ENCODE results near the gene FAH.

FAH gene

GRCh38 chr15:80207887-80208286 lies 55.1 kb downstream of the FAH start:
- H2BK5ac ChIP-seq (ENCODE audit: low read length), result no peak overlapping the region
- H3K4ac ChIP-seq (ENCODE audit: low read depth, low read length), result no peak overlapping the region
- H3K79me1 ChIP-seq (ENCODE audit: low read length), result no peaks in the 10 kb centered on the region
- peak; percentile 26 for DNase-seq
- no peak overlapping the region for H3K27ac ChIP-seq (ENCODE audit: low read depth, low read length)
- H2BK120ac ChIP-seq (ENCODE audit: low read depth, low read length), result no peak overlapping the region
- H4K5ac ChIP-seq (ENCODE audit: low read length), result no peak overlapping the region
- H3K23ac ChIP-seq (ENCODE audit: low read length), result no peak overlapping the region
- no peaks in the 10 kb centered on the region for H3K27me3 ChIP-seq (ENCODE audit: insufficient read depth, low read length, poor library complexity)
- H2BK15ac ChIP-seq (replicated peaks; ENCODE audit: low read depth), result no peak overlapping the region
- H3K18ac ChIP-seq (ENCODE audit: low read length), result no peak overlapping the region
- no peaks in the 10 kb centered on the region for H3K79me2 ChIP-seq (ENCODE audit: control insufficient read depth, insufficient read depth, low read length)
- no CpG with 5 or more reads among the region's 3 CpGs for WGBS (ENCODE audit: extremely low coverage, insufficient coverage, low lambda C conversion rate)
- H3K9ac ChIP-seq (ENCODE audit: low read length), result no peak overlapping the region
- no peak overlapping the region for H4K8ac ChIP-seq (ENCODE audit: low read depth, low read length)
- H3K36me3 ChIP-seq (ENCODE audit: control insufficient read depth, insufficient read depth, low read length), result no peaks in the 10 kb centered on the region
- H3K4me1 ChIP-seq (ENCODE audit: control insufficient read depth, low read depth, low read length), result no peaks in the 10 kb centered on the region
- no peak overlapping the region for H3K56ac ChIP-seq (ENCODE audit: low read length)
- no peak overlapping the region for H2AK5ac ChIP-seq (ENCODE audit: low read length)
- H3K4me3 ChIP-seq (ENCODE audit: low read length), result no peak overlapping the region
- no peak overlapping the region for H3K4me2 ChIP-seq (ENCODE audit: low read length)

- no peaks in the 10 kb centered on the region for H3K79me2 ChIP-seq (ENCODE audit: control insufficient read depth, insufficient read depth, low read length)
- no peak overlapping the region for H3K27ac ChIP-seq (ENCODE audit: low read depth, low read length)
- DNase-seq, result peak; percentile 66
- H3K9ac ChIP-seq (ENCODE audit: low read length), result no peak overlapping the region
- H3K23ac ChIP-seq (ENCODE audit: low read length), result no peak overlapping the region
- H3K4me1 ChIP-seq (ENCODE audit: control insufficient read depth, low read depth, low read length), result no peaks in the 10 kb centered on the region
- no peak overlapping the region for H4K5ac ChIP-seq (ENCODE audit: low read length)
- H2BK5ac ChIP-seq (ENCODE audit: low read length), result no peak overlapping the region
- no peaks in the 10 kb centered on the region for H3K79me1 ChIP-seq (ENCODE audit: low read length)
- H3K18ac ChIP-seq (ENCODE audit: low read length), result no peak overlapping the region
- no peaks in the 10 kb centered on the region for H3K27me3 ChIP-seq (ENCODE audit: insufficient read depth, low read length, poor library complexity)
- no peak overlapping the region for H2BK15ac ChIP-seq (replicated peaks; ENCODE audit: low read depth)
- H3K36me3 ChIP-seq (ENCODE audit: control insufficient read depth, insufficient read depth, low read length), result no peaks in the 10 kb centered on the region
- H3K4me2 ChIP-seq (ENCODE audit: low read length), result no peak overlapping the region
- no CpG with 5 or more reads among the region's 11 CpGs for WGBS (ENCODE audit: extremely low coverage, insufficient coverage, low lambda C conversion rate)
- H2AK5ac ChIP-seq (ENCODE audit: low read length), result no peak overlapping the region
- no peak overlapping the region for H4K8ac ChIP-seq (ENCODE audit: low read depth, low read length)
- no peak overlapping the region for H3K4me3 ChIP-seq (ENCODE audit: low read length)
- H3K4ac ChIP-seq (ENCODE audit: low read depth, low read length), result no peak overlapping the region
- no peak overlapping the region for H2BK120ac ChIP-seq (ENCODE audit: low read depth, low read length)
- no peak overlapping the region for H3K56ac ChIP-seq (ENCODE audit: low read length)
Measured at GRCh38 chr15:80208758-80209734, 56.2 kb downstream of the FAH start.

- WGBS (ENCODE audit: extremely low coverage, insufficient coverage, low lambda C conversion rate), result no CpG with 5 or more reads among the region's 12 CpGs
Measured at GRCh38 chr15:80210611-80211573, 58.1 kb downstream of the FAH start.

GRCh38 chr15:80211976-80212375 lies 59.2 kb downstream of the FAH start:
- no peak overlapping the region for H3K18ac ChIP-seq (ENCODE audit: low read length)
- no peak overlapping the region for H3K4me3 ChIP-seq (ENCODE audit: low read length)
- no peaks in the 10 kb centered on the region for H3K4me1 ChIP-seq (ENCODE audit: control insufficient read depth, low read depth, low read length)
- H3K79me1 ChIP-seq (ENCODE audit: low read length), result no peaks in the 10 kb centered on the region
- no peak overlapping the region for H2BK15ac ChIP-seq (replicated peaks; ENCODE audit: low read depth)
- DNase-seq, result no peak
- no CpG with 5 or more reads among the region's 1 CpG for WGBS (ENCODE audit: extremely low coverage, insufficient coverage, low lambda C conversion rate)
- no peak overlapping the region for H2AK5ac ChIP-seq (ENCODE audit: low read length)
- H4K5ac ChIP-seq (ENCODE audit: low read length), result no peak overlapping the region
- no peak overlapping the region for H3K23ac ChIP-seq (ENCODE audit: low read length)
- no peak overlapping the region for H3K4ac ChIP-seq (ENCODE audit: low read depth, low read length)
- no peaks in the 10 kb centered on the region for H3K79me2 ChIP-seq (ENCODE audit: control insufficient read depth, insufficient read depth, low read length)
- no peak overlapping the region for H3K9ac ChIP-seq (ENCODE audit: low read length)
- no peak overlapping the region for H3K56ac ChIP-seq (ENCODE audit: low read length)
- no peak overlapping the region for H2BK5ac ChIP-seq (ENCODE audit: low read length)
- no peaks in the 10 kb centered on the region for H3K27me3 ChIP-seq (ENCODE audit: insufficient read depth, low read length, poor library complexity)
- no peak overlapping the region for H4K8ac ChIP-seq (ENCODE audit: low read depth, low read length)
- no peaks in the 10 kb centered on the region for H3K36me3 ChIP-seq (ENCODE audit: control insufficient read depth, insufficient read depth, low read length)
- no peak overlapping the region for H3K4me2 ChIP-seq (ENCODE audit: low read length)
- no peak overlapping the region for H2BK120ac ChIP-seq (ENCODE audit: low read depth, low read length)
- no peak overlapping the region for H3K27ac ChIP-seq (ENCODE audit: low read depth, low read length)

More at GRCh38 chr15:80210611-80211573, 58.1 kb downstream of the FAH start:
- no peak overlapping the region for H3K9ac ChIP-seq (ENCODE audit: low read length)
- H2AK5ac ChIP-seq (ENCODE audit: low read length), result no peak overlapping the region
- H3K4me1 ChIP-seq (ENCODE audit: control insufficient read depth, low read depth, low read length), result no peaks in the 10 kb centered on the region
- H3K79me1 ChIP-seq (ENCODE audit: low read length), result no peaks in the 10 kb centered on the region
- no peak for DNase-seq
- H3K36me3 ChIP-seq (ENCODE audit: control insufficient read depth, insufficient read depth, low read length), result no peaks in the 10 kb centered on the region
- H3K23ac ChIP-seq (ENCODE audit: low read length), result no peak overlapping the region
- no peak overlapping the region for H3K4ac ChIP-seq (ENCODE audit: low read depth, low read length)
- H3K4me3 ChIP-seq (ENCODE audit: low read length), result no peak overlapping the region
- H3K79me2 ChIP-seq (ENCODE audit: control insufficient read depth, insufficient read depth, low read length), result no peaks in the 10 kb centered on the region
- no peak overlapping the region for H2BK5ac ChIP-seq (ENCODE audit: low read length)
- no peak overlapping the region for H2BK120ac ChIP-seq (ENCODE audit: low read depth, low read length)
- no peak overlapping the region for H2BK15ac ChIP-seq (replicated peaks; ENCODE audit: low read depth)
- no peak overlapping the region for H4K5ac ChIP-seq (ENCODE audit: low read length)
- no peak overlapping the region for H3K27ac ChIP-seq (ENCODE audit: low read depth, low read length)
- no peak overlapping the region for H3K56ac ChIP-seq (ENCODE audit: low read length)
- no peak overlapping the region for H4K8ac ChIP-seq (ENCODE audit: low read depth, low read length)
- H3K18ac ChIP-seq (ENCODE audit: low read length), result no peak overlapping the region
- no peak overlapping the region for H3K4me2 ChIP-seq (ENCODE audit: low read length)
- H3K27me3 ChIP-seq (ENCODE audit: insufficient read depth, low read length, poor library complexity), result no peaks in the 10 kb centered on the region

GRCh38 chr15:80214910-80215309 lies 62.1 kb downstream of the FAH start:
- Histone ChIP-seq H3K27me3 (ENCODE audit: insufficient read depth, low read length, poor library complexity) (no peaks in the 10 kb centered on the region), H3K4ac (ENCODE audit: low read depth, low read length) (no peak overlapping the region), H3K4me2 (ENCODE audit: low read length) (no peak overlapping the region), H3K36me3 (ENCODE audit: control insufficient read depth, insufficient read depth, low read length) (no peaks in the 10 kb centered on the region), H3K79me2 (ENCODE audit: control insufficient read depth, insufficient read depth, low read length) (no peaks in the 10 kb centered on the region), H3K4me3 (ENCODE audit: low read length) (no peak overlapping the region), H2BK5ac (ENCODE audit: low read length) (no peak overlapping the region), H3K27ac (ENCODE audit: low read depth, low read length) (no peak overlapping the region), H3K9ac (ENCODE audit: low read length) (no peak overlapping the region), H2BK15ac (replicated peaks; ENCODE audit: low read depth) (no peak overlapping the region), H3K4me1 (ENCODE audit: control insufficient read depth, low read depth, low read length) (no peaks in the 10 kb centered on the region), H3K18ac (ENCODE audit: low read length) (no peak overlapping the region), H4K8ac (ENCODE audit: low read depth, low read length) (no peak overlapping the region), H4K5ac (ENCODE audit: low read length) (no peak overlapping the region), H3K23ac (ENCODE audit: low read length) (no peak overlapping the region), H3K56ac (ENCODE audit: low read length) (no peak overlapping the region), H2AK5ac (ENCODE audit: low read length) (no peak overlapping the region), H2BK120ac (ENCODE audit: low read depth, low read length) (no peak overlapping the region), H3K79me1 (ENCODE audit: low read length) (no peaks in the 10 kb centered on the region)
- WGBS (ENCODE audit: extremely low coverage, insufficient coverage, low lambda C conversion rate), result no CpG with 5 or more reads among the region's 2 CpGs
- DNase-seq, result no peak

Measured in mesendoderm (in vitro differentiated cells).